H1 (cell line): ENCODE measurements around the gene IGSF23. TPM values are rescaled to one million over a fixed set of nuclear protein-coding genes. Genes with fewer than 3 reads are reported as not detected.

Source experiments
- CTCF ChIA-PET: fragments of 300-600 bp; sonication (Branson Sonifier 250); formaldehyde crosslinking; loops from one replicate; lab custom pipeline; 2021; ENCODE audit not compliant: partially characterized antibody; lab: Charles Lee
- POLR2A ChIA-PET: fragments of 300-600 bp; sonication (Branson Sonifier 250); formaldehyde crosslinking; loops from one replicate; lab custom pipeline; 2021; ENCODE audit warnings: inconsistent platforms; ENCODE audit not compliant: partially characterized antibody; lab: Charles Lee
- DNase-seq, 2 experiments: peaks; one replicate each; pipeline versions ENCODE4 v3.0.0 to v3.0.0-alpha.2; 2010 to 2022; ENCODE audit warnings: low spot score in 2 of 2, low read depth in 1 of 2, mixed read lengths in 1 of 2
- FAIRE-seq: peaks from 2 replicates; lab custom pipeline; 2011; peaks lifted over from hg19 to GRCh38; lab: Jason Lieb, UNC
- H2AFZ ChIP-seq: 2 replicates; pipeline ENCODE4 v1.8.1; 2012; ENCODE audit warnings: low read length, inconsistent platforms
- H2AK5ac ChIP-seq: 2 replicates; pipeline ENCODE4 v1.6.1; 2013; ENCODE audit warnings: low read depth, low read length
- H2BK120ac ChIP-seq: replicated peaks from 2 replicates; pipeline ENCODE3; 2013; ENCODE audit warnings: low read depth, low read length, inconsistent platforms
- H2BK12ac ChIP-seq: 2 replicates; pipeline ENCODE4 v1.6.1; 2013; ENCODE audit warnings: low read depth, low read length
- H2BK15ac ChIP-seq: 2 replicates; pipeline ENCODE4 v1.6.1; 2013; ENCODE audit warnings: low read length
- H2BK20ac ChIP-seq: 2 replicates; pipeline ENCODE4 v1.6.1; 2013; ENCODE audit warnings: low read length
- H2BK5ac ChIP-seq: 2 replicates; pipeline ENCODE4 v1.6.1; 2013; ENCODE audit warnings: low read depth, low read length
- H3K14ac ChIP-seq: 2 replicates; pipeline ENCODE4 v1.6.1; 2013; ENCODE audit warnings: inconsistent platforms; ENCODE audit not compliant: insufficient read length
- H3K18ac ChIP-seq: 2 replicates; pipeline ENCODE4 v1.6.1; 2013; ENCODE audit warnings: low read length; ENCODE audit errors: extremely low read depth
- H3K23ac ChIP-seq: 2 replicates; pipeline ENCODE4 v1.6.1; 2013; ENCODE audit warnings: inconsistent platforms; ENCODE audit not compliant: insufficient read length
- H3K23me2 ChIP-seq: 2 replicates; pipeline ENCODE4 v1.6.1; 2013; ENCODE audit warnings: low read depth, low read length
- H3K27ac ChIP-seq: 2 replicates; pipeline ENCODE4 v1.6.1; 2011; ENCODE audit warnings: low read depth, low read length, inconsistent platforms
- H3K27me3 ChIP-seq, 4 experiments: replicated peaks in 1 of 4; 1 replicate in 1 of 4; 2 replicates in 3 of 4; pipeline versions ENCODE4 v1.6.1 to v1.8.1; 2011 to 2013; ENCODE audit warnings: low read length in 3 of 4, mild to moderate bottlenecking in 3 of 4, inconsistent platforms in 2 of 4, mixed read lengths in 2 of 4, moderate library complexity in 1 of 4; ENCODE audit not compliant: control insufficient read depth in 3 of 4, insufficient read depth in 3 of 4; ENCODE audit errors: extremely low read depth in 1 of 4
- H3K36me3 ChIP-seq, 4 experiments: 2 replicates each; pipeline versions ENCODE4 v1.6.1 to v1.8.1; 2011 to 2013; ENCODE audit warnings: mild to moderate bottlenecking in 4 of 4, low read length in 3 of 4, moderate library complexity in 2 of 4, control low read depth in 1 of 4, inconsistent platforms in 1 of 4; ENCODE audit not compliant: insufficient read depth in 4 of 4, control insufficient read depth in 2 of 4
- H3K4ac ChIP-seq: replicated peaks from 2 replicates; pipeline ENCODE3; 2013; ENCODE audit warnings: low read length, low read depth, mixed read lengths, inconsistent platforms; ENCODE audit not compliant: insufficient read length
- H3K4me1 ChIP-seq, 4 experiments: replicated peaks in 1 of 4; 1 replicate in 1 of 4; 2 replicates in 3 of 4; pipeline versions ENCODE4 v1.6.1 to v1.8.1; 2011 to 2013; ENCODE audit warnings: low read length in 3 of 4, inconsistent platforms in 2 of 4, mixed read lengths in 1 of 4; ENCODE audit not compliant: insufficient read depth in 4 of 4, control insufficient read depth in 3 of 4
- H3K4me2 ChIP-seq, 2 experiments: 2 replicates each; pipeline versions ENCODE4 v1.6.1 to v1.8.1; 2011 to 2013; ENCODE audit warnings: low read depth in 2 of 2, low read length in 2 of 2, control low read depth in 1 of 2, inconsistent platforms in 1 of 2, mild to moderate bottlenecking in 1 of 2; ENCODE audit not compliant: insufficient read depth in 1 of 2
- H3K4me3 ChIP-seq, 4 experiments: fragments of 200-600, 300-600 bp in 1 of 4; sonication (generic), shearing (Covaris generic), sonication (Bioruptor Twin) in 1 of 4; 2 replicates each; pipeline versions ENCODE4 v1.5.1 to v1.8.1; 2011 to 2016; ENCODE audit warnings: low read length in 4 of 4, low read depth in 3 of 4, control low read depth in 2 of 4, inconsistent platforms in 2 of 4, mild to moderate bottlenecking in 2 of 4, mixed read lengths in 1 of 4, moderate library complexity in 1 of 4; ENCODE audit not compliant: insufficient read depth in 2 of 4; ENCODE audit errors: extremely low read depth in 1 of 4
- H3K56ac ChIP-seq: replicated peaks from 2 replicates; pipeline ENCODE3; 2013; ENCODE audit warnings: low read depth, mild to moderate bottlenecking, mixed read lengths, low read length, inconsistent platforms; ENCODE audit not compliant: insufficient read length
- H3K79me1 ChIP-seq: 2 replicates; pipeline ENCODE4 v1.6.1; 2013; ENCODE audit warnings: low read depth, low read length, control low read depth
- H3K79me2 ChIP-seq, 2 experiments: 2 replicates each; pipeline versions ENCODE4 v1.6.1 to v1.8.1; 2012 to 2013; ENCODE audit warnings: low read length in 2 of 2, mild to moderate bottlenecking in 2 of 2, inconsistent platforms in 1 of 2; ENCODE audit not compliant: insufficient read depth in 2 of 2, control insufficient read depth in 1 of 2
- H3K9ac ChIP-seq, 4 experiments: replicated peaks in 1 of 4; 1 replicate in 1 of 4; 2 replicates in 3 of 4; pipeline versions ENCODE4 v1.6.1 to v1.8.1; 2011 to 2013; ENCODE audit warnings: low read depth in 3 of 4, low read length in 3 of 4, control low read depth in 2 of 4, mild to moderate bottlenecking in 2 of 4, moderate library complexity in 2 of 4, inconsistent platforms in 1 of 4; ENCODE audit errors: extremely low read depth in 1 of 4
- H3K9me3 ChIP-seq, 2 experiments: 2 replicates each; pipeline versions ENCODE4 v1.6.1 to v1.8.1; 2012 to 2013; ENCODE audit warnings: mild to moderate bottlenecking in 2 of 2, moderate library complexity in 2 of 2, control low read depth in 1 of 2, inconsistent platforms in 1 of 2, low read depth in 1 of 2, low read length in 1 of 2, mixed read lengths in 1 of 2; ENCODE audit not compliant: insufficient read depth in 2 of 2
- H4K20me1 ChIP-seq, 2 experiments: replicated peaks in 1 of 2; 2 replicates each; pipeline versions ENCODE3 to v1.8.1; 2011 to 2013; ENCODE audit warnings: inconsistent platforms in 2 of 2, low read length in 2 of 2, mild to moderate bottlenecking in 1 of 2; ENCODE audit not compliant: insufficient read depth in 2 of 2, control insufficient read depth in 1 of 2
- H4K5ac ChIP-seq: 2 replicates; pipeline ENCODE4 v1.6.1; 2013; ENCODE audit warnings: low read length, low read depth, mixed read lengths, inconsistent platforms; ENCODE audit not compliant: insufficient read length
- H4K8ac ChIP-seq: 2 replicates; pipeline ENCODE4 v1.8.0; 2013; ENCODE audit warnings: mild to moderate bottlenecking, moderate library complexity, low read length, inconsistent platforms; ENCODE audit not compliant: insufficient read depth; ENCODE audit errors: extremely low read depth
- H4K91ac ChIP-seq: replicated peaks from 2 replicates; pipeline ENCODE3; 2013; ENCODE audit warnings: low read length, mixed read lengths, inconsistent platforms; ENCODE audit not compliant: insufficient read length
- CBX5 ChIP-seq: fragments of 300-800, 300-1000 bp; sonication (generic); IDR thresholded peaks from 2 replicates; pipeline ENCODE4 v1.7.1; 2016; ENCODE audit warnings: antibody characterized with exemption, low read length, low read depth
- CHD1 ChIP-seq: IDR thresholded peaks from 2 replicates; pipeline ENCODE4 v1.6.1; 2012; ENCODE audit warnings: low read depth, low read length, improper control_type of control experiment
- CREB1 ChIP-seq: IDR thresholded peaks from 2 replicates; pipeline ENCODE4 v1.6.1; 2012; ENCODE audit warnings: inconsistent platforms
- EGR1 ChIP-seq: IDR thresholded peaks from 2 replicates; pipeline ENCODE4 v1.6.1; 2011; ENCODE audit warnings: low read depth, low read length, borderline replicate concordance
- GTF2F1 ChIP-seq: IDR thresholded peaks from 2 replicates; pipeline ENCODE4 v1.6.1; 2012; ENCODE audit warnings: low read depth, low read length, improper control_type of control experiment, borderline replicate concordance
- KDM4A ChIP-seq: IDR thresholded peaks from one replicate; pipeline ENCODE4 v1.7.1; 2012; ENCODE audit warnings: low read depth, mild to moderate bottlenecking, moderate library complexity, low read length, inconsistent platforms; ENCODE audit not compliant: severe bottlenecking
- PHF8 ChIP-seq: fragments of 200-600 bp; sonication (generic); conservative IDR thresholded peaks from 2 replicates; pipeline ENCODE4 v1.7.1; 2012; ENCODE audit warnings: low read depth, mild to moderate bottlenecking, inconsistent platforms, low read length, moderate library complexity
- RFX5 ChIP-seq: IDR thresholded peaks from 2 replicates; pipeline ENCODE4 v1.6.1; 2011; ENCODE audit warnings: low read depth, low read length, improper control_type of control experiment, borderline replicate concordance
- RXRA ChIP-seq: IDR thresholded peaks from 2 replicates; pipeline ENCODE4 v1.6.1; 2011; ENCODE audit warnings: low read depth, mild to moderate bottlenecking, low read length, moderate library complexity; ENCODE audit not compliant: insufficient read depth
- SIN3A ChIP-seq, 2 experiments: IDR thresholded peaks in 1 of 2; conservative IDR thresholded peaks in 1 of 2; 2 replicates each; pipeline ENCODE4 v1.6.1; 2011 to 2012; ENCODE audit warnings: low read length in 2 of 2, improper control_type of control experiment in 1 of 2, low read depth in 1 of 2, mild to moderate bottlenecking in 1 of 2
- SUZ12 ChIP-seq: fragments of 200-600 bp; sonication (generic); IDR thresholded peaks from 2 replicates; pipeline ENCODE4 v1.6.1; 2012; ENCODE audit warnings: mild to moderate bottlenecking, inconsistent platforms, low read length, moderate library complexity, mixed read lengths
- TAF7 ChIP-seq: optimal IDR thresholded peaks from 2 replicates; pipeline ENCODE3; 2011; ENCODE audit warnings: low read depth, mild to moderate bottlenecking, inconsistent platforms, low read length, moderate library complexity, borderline replicate concordance
- WGBS, 2 experiments: shearing (Covaris generic) in 1 of 2; methylation state at CpG; one replicate each; pipeline versions ENCODE4 v1.1.6 to v1.1.7; 2013 to 2015; ENCODE audit warnings: low lambda C conversion rate in 2 of 2, mixed read lengths in 2 of 2, inconsistent platforms in 1 of 2, low coverage in 1 of 2, missing lambda C conversion rate in 1 of 2; ENCODE audit not compliant: insufficient replicate concordance in 2 of 2, insufficient coverage in 1 of 2, insufficient read length in 1 of 2; ENCODE audit errors: extremely low coverage in 1 of 2, missing lambda C conversion rate in 1 of 2; 5-methylcytosine and 5-hydroxymethylcytosine counted together
- polyA plus RNA-seq, 7 experiments: library from polyadenylated mRNA; depleted of rRNA in 3 of 7; stranded (reverse) in 5 of 7; unstranded in 2 of 7; fragments of >200 nt in 5 of 7; fragments of 200-250 nt in 2 of 7; gene quantifications; 1 replicate in 5 of 7; 2 replicates in 1 of 7; 4 replicates in 1 of 7; pipeline versions ENCODE4 v1.2.1 to v1.2.3, GENCODE V29; 2011 to 2013; ENCODE audit warnings: missing spikeins in 2 of 7, mixed read lengths in 2 of 7
- total RNA-seq: library from RNA; stranded (reverse); fragmentation: NEBNext Ultra II Directional; extraction: Animal tissue kit (Norgen Biotek cat#: 25700); gene quantifications from 2 replicates; pipeline ENCODE4 v1.2.1, GENCODE V29; 2021

The IGSF23 gene
- total and polyA plus RNA-seq, 2 of the 8 experiments (the other 6 are each of a cell fraction or from before 2014, with no cell fraction given): not detected

DNA sequence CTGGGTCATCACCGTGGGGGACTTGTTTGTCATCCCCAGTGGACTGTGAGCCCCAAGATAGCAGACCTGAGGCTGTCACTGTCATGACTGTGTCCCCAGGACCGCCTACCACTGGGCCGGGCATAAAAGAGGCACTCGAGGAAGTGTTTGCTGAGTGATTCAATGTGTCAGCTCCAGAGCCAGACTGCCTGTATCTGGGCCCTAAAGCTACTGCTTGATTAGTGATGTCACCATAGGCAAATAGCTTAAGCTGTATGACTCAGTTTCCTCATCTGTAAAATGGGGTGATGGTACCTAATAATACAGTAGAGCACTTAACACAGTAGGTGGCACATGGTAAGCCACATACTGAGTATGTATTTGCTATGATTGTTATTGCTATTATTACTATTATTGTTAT, 46.7 kb downstream of the IGSF23 start:
- DNase-seq (no peak), FAIRE-seq (no peak)
- Histone ChIP-seq H3K4me3 (no peak overlapping the region), H2BK15ac (no peak overlapping the region), H3K23ac (no peak overlapping the region), H2BK5ac (no peak overlapping the region), H3K18ac (no peak overlapping the region), H3K27ac (no peak overlapping the region), H2BK20ac (no peak overlapping the region), H3K23me2 (no peaks in the 10 kb centered on the region), H3K79me1 (no peaks in the 10 kb centered on the region), H3K27me3 (no peaks in the 10 kb centered on the region), H2BK12ac (no peak overlapping the region), H3K36me3 (peaks cover 12 to 30% (median 19%) of the 10 kb centered on the region in 4 experiments; a peak in 7 of 8 replicates), H4K91ac (no peak overlapping the region), H3K79me2 (no peaks in the 10 kb centered on the region), H2BK120ac (no peak overlapping the region), H4K5ac (no peak overlapping the region), H3K56ac (no peak overlapping the region), H3K9me3 (no peaks in the 10 kb centered on the region), H2AK5ac (no peak overlapping the region), H3K4ac (no peak overlapping the region), H3K14ac (no peak overlapping the region), H3K4me1 (peaks cover 0 to 2% (median 0%) of the 10 kb centered on the region in 4 experiments; a peak in 2 of 7 replicates), H3K9ac (no peak overlapping the region), H2AFZ (no peak overlapping the region), H4K8ac (no peak overlapping the region), H3K4me2 (no peak overlapping the region), H4K20me1 (peaks cover 0 to 2% of the 10 kb centered on the region in 2 experiments)
- ChIA-PET CTCF (interaction anchor here (0.9 to 13.3 kb wide), 9 partner anchors 12 to 111 kb away, joined by 3 to 126 read pairs (median 4); no protein-coding TSS in a partner anchor), POLR2A (interaction anchor here (0.6 kb wide), 1 partner anchor 12 kb away, joined by 5 read pairs; no protein-coding TSS in a partner anchor)
- TF ChIP-seq PHF8 (no peak), EGR1 (no peak), SIN3A (conservative IDR thresholded peaks at IDR 0.05 in 1 of 2, IDR thresholded peaks at IDR 0.05 in 1 of 2; ENCODE audit: low read depth in 1 of 2, low read length in 2 of 2) (no peak), GTF2F1 (no peak), RXRA (no peak), TAF7 (no peak), SUZ12 (no peak), CREB1 (no peak), CHD1 (no peak), CBX5 (no peak), RFX5 (no peak), KDM4A (no peak)
- WGBS, 2 experiments: 96% methylated on average over 4 of the region's 4 CpGs; no CpG with 5 or more reads in 1 of the 2 experiments
